ENCODE measurements around the gene PAX9.

Gene PAX9

DNA sequence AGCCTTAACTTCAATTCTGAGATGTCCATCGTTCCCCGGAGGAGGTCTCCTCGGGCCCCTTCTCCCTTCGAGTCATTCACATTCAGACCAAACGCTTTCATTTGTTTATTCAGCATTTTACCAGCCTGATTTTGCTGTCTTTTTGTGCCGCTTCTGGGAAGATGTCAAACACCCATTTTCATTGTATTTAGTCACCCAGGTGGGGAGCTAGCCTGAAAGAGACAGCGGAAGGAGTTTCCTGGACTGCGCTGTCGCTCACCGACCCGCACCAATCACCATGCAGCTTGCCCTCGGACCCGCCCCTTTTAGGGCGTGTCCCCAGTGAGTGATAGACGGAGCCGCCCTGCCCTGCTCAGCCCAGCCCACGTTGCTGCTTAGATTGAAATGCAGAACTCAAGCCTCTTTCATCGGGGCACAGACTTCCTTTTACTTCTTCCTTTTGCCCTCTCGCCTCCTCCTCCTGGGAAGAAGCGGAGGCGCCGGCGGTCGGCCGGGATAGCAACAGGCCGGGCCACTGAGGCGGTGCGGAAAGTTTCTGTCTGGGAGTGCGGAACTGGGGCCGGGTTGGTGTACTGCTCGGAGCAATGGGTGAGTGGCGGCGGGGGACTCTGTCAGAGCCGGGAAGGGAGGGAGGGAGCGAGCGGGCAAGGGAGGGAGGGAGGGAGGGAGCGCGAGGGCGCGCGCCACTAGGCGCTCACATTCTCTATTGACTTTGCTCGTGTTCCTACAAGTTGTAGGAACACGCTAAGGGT is at the start of gene PAX9:
PAX9 (plus strand) TSS at position 355 of the 752 bp plus-strand sequence; CDS start at position 585, 230 bp downstream.
- DNase-seq: peak; percentile 52

DNA sequence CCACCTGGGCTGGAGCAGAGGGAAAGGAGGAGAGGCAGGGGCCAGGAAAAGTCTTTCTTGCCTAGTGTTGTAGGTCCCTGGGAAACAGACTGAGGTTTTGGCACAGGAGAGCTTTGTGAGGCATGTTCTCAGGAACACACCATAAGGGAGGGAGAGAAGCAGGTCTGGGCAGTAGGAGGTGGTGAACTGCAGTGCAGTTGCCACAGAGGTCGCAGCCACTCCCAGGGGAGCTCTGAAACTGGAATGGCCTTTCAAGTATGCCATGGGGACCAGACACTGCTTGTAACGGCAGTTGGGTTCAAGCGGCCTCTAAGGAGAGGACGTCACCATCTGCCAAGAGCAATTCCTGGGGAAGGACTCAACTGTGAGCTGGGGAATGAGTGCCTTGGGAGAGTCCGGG is 43.8 kb upstream of the PAX9 start:
- DNase-seq: no peak

DNA sequence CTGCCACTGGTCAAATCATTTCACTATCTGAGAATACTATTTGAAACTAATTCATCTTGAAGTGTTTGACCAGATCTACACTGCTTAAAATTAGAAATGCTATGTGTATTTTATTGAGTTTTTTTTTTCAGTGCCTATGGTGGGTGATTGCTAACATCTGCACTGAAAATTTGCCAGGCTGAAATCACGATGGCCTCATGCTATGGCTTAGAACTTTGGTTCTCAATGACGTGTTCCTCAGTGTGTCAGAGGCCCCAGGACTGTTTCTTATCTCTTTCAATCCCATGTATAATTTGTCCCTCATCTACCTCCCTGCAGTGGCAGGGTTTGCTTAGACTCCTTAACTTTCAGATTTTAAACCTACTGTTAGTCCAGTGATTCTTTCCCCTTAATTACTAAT is 43.0 kb upstream of the PAX9 start:
- no peak for DNase-seq

DNA sequence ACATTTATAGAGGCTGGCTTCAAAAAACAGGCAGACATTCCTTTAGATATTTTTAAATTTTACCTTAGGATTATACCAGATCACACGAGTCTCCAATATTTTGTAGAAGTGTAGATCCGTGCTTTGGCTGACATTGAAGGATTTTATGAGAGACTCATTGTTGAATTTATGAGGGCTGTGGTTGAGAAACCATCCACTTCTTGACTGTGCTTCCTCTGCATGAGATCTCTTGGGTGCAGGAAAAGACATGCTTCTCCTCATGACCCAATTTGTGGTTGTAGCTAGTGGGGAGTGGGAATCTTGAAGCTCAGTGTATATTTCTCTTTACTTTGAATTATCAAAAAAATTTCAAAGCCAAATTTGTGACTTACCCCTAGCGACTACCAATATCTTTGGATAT is 42.5 kb upstream of the PAX9 start:
- no peak for DNase-seq

DNA sequence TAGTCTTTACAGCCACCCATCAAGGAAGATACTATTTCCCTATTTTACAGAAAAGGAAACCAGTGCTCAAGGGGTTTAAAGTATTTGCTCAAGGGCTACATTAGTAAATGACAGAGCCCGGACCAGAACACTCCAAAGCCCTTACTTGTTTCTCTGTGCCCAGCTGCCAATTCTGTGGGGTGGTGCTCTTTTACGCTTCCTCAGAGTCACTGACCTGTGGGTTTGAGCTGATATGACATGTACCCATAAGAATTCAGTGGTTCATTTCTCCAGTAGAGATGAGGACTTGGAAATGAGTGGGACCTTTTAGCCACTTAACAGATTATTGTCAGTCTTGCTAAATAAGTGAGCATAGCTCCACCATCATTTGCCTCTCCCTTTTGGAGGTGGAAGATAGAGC is 41.8 kb upstream of the PAX9 start:
- no peak for DNase-seq

DNA sequence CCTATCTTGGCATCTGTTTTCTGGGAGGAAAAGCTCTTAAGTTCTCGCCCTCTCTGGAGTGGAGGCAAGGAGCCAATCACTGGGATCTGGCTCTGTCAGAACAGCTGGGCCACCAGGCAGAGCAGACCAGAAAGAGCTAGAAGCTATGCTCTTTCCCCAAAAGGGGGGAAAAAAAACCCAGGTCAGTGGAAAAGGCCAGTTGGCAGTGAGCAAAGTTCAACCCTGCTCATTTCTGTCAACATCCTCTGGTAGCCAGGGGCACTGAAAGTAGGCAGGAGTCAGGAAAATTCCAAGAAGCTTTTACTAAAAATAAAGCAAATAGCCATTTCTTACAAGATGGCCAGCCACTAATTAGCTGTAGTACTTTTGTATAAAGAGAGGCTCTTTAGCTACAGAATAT is 36.6 kb upstream of the PAX9 start:
- DNase-seq: no peak

DNA sequence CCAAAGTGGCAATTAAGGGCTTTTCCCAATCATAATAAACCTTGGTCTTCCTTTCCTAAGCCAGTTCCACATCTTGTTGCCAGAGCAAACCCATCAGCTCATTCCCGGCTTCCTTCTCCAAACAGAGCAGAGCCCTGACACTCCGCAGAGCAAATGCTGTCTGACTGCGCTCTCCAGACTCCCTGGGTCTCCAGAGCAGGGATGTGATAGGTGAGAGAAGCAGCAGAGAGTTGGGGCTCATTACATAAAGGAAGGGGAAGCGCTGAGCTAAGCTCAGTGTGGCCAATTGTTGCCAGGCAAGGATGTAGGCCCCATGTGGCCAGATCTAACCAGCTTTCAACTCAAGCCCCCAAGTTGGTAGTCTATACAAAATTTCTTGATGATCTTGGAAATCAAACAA is 36.2 kb upstream of the PAX9 start:
- no peak for DNase-seq

DNA sequence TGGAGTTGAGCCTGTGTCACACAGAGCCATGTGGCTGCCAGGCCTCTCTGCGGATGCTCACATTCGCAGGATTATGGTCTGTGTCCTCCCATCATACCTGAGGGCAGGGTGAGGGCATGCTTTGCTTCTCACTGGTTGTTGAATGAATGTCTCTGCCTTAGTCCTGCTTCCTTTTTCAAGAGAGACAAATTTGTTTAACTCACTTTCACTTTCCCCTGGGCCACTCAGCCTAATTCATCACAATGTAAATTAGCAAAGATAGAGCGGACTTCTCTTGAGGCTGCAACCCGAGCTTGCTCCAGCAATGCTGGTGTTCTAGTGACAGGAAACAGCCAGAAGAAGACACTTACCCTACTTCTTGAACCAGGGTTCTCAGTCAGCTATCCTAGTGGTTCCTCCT is 35.5 kb upstream of the PAX9 start:
- no peak for DNase-seq

DNA sequence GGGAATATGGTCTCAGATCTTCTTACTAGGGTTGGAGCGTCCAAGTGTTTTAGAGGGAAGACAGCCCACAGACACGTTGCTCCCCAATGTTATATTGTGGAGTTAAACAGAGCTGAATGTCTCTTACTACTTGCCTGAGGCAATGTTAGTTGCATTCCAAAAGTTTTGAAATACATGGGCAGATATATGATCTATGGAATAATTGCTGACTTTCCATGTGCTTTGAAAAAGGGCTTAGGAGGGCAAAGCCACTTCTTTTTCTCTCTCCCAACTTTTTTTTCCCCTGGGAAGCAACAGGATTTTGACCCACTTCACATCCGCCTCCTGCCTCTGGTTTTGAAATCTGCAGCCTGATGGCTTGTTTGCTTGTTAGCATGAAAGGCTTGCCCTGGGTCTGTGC is 33.7 kb upstream of the PAX9 start:
- DNase-seq: no peak

DNA sequence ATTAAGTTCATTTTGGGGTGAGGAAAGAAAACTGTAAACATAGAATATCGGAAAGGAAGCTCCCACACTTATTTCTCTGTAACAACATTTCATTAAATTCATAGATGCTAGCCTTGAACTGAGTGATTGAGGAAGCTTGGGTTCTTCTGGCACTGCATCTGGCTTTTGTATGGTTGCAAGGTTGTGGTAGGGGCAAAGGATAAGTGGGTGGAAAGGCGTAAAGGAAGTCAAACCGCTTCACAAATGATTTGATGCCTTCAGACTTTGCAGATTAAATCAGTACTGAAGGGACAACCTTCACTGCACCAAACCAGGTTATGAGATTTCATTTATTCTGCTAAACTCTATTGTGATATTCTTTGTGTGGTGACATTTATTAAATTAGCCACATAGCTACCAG is 28.1 kb upstream of the PAX9 start:
- no peak for DNase-seq

DNA sequence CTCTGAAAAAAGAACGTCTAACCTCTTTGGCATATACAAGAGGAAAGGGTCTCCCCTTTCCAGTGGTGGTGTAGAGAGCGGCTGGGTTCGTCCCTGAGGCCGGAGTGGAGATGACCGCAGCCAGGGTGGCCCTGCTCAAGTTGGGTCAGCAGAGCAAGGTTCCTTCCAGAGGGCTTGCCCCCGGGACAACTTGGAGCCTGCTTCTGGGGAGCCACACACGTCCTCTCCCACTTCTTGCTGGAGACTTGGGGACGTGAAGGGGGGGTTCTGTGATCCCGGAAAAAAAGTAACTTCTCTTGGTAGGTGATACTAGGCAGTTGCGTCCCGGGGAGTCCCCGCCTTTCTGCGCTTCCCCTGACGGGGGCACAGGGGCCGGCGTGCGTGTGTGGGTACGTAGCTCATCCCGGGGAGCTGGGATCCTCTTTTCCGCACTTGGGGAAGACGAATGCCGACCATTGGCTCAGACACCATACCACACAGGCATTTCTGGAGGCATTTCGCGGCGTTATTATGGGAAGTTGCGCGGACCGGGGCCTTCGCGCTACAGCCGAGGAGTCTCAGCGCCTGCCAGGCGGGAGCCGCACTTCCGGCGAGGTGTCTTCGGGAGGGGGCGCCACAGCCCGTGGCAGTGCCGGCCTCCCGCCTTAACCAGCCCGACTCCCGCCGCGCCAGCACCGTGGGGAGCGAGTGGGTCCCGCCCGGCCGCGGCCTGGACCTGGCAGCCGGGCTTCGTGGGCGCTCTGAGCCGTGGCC is 14.8 kb upstream of the PAX9 start:
- no peak for DNase-seq

DNA sequence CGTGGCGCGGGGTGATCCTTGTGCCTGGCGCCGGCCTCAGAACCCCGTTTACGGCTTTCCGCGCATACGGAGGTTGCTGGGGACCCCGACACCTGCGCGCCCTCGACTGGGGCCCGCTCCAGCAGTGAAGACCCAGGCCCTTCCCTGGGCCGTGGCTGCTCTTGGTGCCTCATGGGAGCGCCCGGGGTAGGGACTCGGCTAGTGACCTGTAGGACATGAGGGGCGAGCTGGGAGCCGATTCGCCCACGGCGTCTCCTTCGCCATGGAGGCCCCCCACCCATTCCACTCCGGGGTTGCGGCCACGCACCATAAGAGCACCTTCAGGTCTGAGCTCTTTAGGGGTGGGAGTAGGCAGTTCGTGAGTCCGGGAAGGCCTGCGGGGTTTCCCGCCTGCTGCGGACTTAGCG is 14.2 kb upstream of the PAX9 start:
- DNase-seq: no peak

DNA sequence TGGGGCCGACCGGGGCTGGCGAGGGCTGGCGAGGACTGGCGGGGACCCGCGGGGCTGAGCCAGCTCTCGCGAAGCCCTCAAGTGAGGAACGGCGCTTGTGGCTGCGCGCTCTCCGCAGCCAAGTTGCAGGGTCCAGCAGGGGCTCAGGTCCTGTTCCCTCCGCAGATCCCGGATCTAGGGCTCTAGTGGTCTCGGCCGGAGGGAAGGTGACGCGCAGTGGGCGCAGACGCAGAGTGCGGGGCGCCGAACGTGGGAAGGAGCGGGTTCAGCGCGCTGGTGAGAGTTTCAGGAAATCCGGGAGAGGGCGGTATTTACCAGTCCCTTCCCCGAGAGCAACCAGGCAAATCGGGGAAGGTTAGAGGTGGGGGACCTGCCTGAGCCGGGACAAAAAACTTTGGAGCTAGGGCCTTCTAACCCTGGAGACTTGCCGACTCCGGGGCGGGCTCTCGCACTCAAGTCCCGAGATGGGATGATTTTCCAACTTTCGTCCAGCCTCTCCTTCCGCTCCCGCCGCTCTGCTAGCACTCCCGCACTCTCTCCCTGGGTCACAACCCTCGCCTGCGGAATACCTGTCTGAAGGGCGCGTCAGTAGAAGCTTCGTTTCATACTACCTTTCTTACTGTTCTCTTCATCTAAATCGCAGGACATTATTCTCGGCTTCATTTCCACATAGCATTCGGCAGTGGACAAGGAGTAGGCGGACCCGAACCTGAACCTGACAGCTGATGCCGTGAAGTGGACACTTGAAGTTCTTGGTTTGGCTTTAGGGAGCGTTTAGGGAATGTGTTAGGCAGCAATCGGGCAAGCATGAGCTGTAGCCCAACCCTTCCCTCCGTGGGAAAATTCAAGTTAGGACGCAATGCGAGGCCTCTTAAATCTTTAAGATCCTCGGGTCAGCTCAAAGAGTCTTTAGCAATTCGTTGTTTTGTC is 13.6 kb upstream of the PAX9 start:
- DNase-seq: no peak

DNA sequence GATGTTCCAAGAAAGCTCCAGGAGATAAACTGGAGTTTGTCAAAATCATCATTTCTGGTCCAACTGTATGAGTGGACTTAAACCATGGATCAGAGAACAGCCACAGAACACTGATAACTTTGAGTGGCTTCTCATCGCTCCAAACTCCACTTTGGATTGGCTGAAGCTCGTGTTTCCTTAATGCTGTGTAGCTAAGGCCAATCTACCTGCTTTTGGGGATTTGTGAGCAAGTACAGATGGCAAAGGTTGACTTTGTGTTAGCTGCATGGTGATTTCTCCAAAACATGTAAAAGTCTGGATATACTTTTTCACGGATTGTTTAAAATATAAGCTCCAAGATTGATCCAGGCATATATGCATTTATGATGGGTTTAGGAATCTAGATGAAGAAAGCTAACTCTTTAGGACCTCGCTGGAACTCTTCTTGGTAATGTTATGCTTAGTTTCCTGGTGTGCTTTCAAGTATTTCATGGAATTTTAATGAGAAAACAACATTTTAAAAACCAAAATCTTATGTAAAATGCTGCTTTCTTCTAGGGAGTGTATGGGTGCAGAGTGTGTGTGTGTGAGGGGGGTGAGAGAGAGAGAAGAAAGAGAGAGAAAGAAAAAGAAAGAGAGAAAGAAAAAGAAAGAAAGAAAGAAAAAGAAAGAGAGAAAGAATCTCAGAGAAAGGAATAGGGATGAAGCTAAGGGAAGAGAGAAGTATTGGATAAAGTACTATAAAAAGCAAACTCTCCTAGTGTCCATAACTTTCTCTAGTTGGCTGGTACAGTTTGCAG is 11.6 kb upstream of the PAX9 start:
- no peak for DNase-seq

DNA sequence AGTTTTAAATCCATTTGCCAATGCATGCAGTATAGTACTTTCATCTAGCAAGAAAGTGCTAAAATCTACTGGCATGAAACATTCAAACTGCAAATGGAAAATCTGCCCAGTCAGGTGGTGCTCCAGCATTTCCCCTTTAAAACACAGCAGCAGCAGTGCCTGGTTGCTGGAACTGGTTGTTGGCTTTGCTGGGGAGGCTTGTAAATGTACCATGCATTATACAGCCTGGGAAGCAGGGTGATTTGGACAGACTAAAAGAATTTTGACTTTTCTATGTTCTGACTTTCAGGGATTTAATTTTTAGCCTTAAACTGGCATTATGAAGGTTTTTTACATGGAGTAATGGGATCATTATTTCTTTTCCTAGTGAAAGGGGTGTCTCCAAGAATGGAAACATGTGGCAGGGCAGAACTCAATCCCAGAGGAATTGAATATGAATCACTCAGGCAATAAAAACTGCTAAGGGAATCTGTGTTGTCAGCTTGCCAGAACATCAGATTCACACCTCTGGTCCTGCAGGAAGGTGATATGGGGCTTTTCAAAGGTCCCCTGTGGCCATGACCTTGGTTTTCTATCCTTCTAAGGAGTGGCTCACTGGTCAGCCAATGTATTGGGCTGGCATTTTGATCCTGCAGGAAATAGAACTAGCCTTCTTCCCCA is 9.0 kb upstream of the PAX9 start:
- DNase-seq: no peak

DNA sequence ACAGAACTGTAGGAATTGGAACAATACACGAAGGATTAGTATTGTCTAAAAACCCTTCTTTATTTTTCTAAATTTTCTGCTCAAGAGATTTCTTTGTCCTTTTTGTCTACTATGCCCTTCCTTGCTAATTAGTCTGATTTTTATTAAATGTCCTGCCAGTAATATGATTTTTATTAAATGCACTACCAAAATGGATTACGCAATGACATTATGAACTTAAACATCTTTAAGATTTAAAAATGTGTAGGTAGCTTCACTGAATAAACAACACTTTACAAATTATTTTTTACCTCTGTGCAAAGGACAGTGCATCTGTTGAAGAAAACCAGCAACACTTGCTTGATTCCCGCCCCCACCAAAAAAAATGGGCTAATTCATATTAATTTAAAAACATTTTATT is 8.2 kb upstream of the PAX9 start:
- no peak for DNase-seq

DNA sequence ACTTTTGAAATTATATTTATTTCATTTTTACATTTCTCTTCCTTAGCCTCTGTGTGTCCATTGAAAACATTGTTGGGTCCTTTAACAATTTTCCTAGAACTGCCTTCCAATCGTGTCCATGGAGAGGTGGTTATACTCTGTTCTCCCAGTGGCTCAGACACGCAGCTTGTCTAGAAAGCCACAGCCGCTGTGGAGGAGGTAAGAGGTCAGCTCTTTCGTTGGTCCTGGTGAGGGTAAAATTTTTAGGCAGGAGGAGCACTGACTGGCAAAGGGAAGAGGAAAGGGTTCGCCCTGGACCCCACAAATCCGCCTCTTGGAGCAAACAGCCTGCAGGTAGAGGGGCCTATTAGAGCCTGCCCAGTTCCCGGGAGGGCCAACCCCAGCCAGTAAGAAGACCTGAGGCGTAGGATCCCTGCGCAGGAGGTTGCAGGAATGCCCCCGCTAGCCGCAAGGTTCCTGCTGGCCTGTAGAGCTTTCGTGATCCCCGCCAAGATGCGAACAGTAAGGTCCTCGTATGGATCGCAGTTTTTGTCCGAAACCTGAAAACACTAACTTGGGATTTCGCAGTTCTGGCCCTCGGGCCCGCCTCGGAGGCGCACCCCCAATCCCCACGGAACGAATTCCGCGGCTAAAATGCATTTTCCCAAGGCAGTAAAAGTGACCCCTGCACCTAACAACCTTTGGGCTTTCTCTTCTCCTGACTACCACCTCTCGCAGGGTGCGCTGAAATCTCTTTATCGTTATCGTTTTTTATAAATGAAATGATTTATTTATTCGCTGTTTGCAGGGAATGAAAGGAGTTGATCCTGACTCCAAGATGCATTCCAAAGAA is 7.5 kb upstream of the PAX9 start:
- no peak for DNase-seq

DNA sequence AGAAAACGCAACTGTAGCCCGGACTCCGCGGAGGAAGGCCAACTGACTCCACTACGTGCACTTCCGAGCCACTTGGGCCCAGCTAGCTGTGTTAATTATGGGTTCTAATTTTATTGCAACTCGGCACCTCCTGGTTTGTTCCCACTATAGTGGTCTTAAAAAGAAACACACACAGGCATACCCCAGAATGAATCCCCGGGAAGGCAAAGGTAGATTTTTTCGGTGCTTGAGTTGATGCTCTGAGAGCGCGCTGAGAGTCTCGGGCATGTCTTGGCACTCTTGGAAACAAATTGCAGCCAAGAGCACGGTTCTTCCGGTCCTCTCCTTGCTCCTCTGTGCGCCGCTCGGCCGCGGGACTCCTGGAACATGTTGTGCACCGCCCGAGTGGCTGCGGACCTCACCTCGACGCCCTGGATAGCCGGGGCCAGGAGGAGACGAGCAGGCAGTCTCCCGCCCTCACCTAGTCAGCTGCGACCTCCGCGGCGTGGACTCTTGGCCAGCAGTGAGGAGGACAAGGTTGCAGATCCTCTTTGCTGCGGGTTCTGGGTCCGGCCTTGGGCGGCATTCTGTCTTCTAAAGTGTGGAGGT is 6.8 kb upstream of the PAX9 start:
- no peak for DNase-seq

DNA sequence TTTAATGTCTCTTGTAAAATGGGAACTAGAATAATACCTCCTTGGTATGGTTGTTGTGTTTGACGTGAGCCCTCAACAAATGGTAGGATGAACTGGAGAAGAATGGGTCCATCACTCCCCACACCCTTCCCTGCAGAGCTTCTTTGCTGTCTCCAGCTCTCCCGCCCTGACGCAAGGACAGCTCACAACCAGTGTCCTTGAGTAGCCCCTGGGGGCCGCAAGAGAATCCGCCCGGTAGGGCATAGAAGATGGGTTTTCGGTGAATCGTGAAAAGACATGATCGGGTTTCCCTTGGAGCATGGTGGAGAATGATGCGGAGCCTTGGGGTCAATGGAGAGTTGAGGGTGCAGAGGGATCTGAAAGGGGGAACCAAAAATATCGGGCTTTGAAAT is 6.1 kb upstream of the PAX9 start:
- DNase-seq: no peak

DNA sequence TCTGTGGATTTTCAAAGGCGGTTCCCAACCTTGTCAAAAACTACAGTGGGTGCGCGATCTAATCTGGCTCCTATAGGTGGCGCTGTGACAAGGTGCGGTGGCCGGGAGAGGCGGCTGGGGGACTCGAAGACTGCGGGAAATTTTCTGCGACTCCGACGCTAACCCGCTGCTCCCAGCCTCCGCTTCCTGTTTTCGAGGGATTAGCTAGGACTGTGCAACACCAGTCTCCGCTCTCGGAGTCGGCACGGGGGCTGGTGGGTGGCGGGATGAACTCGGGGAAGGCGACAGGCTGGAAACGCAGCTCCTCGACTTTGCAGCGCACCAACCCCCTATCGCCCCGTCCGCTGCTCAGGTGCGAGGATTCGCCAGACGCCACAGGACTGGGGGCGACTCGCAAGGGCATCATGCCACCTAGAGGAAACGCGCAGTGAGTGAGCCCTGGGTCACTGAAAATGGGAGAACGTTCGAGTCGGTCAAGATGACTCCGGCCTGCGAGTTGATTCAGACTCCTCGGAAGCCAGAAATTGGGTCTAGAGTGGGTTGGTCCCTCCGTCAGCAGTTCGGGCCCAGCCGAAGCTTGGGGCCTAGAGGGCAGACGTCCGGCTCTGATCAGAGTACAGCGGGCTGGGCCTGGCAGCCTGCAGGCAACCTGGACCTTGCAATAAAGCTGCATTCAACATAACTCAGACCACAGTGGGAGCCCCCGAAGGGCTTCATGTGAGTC is 5.5 kb upstream of the PAX9 start:
- DNase-seq: no peak

Measured in CD4-positive, alpha-beta T cell treated with Interleukin-17A for 1 hour (primary cell).